ENCODE measurements around the gene CPO.

DNA sequence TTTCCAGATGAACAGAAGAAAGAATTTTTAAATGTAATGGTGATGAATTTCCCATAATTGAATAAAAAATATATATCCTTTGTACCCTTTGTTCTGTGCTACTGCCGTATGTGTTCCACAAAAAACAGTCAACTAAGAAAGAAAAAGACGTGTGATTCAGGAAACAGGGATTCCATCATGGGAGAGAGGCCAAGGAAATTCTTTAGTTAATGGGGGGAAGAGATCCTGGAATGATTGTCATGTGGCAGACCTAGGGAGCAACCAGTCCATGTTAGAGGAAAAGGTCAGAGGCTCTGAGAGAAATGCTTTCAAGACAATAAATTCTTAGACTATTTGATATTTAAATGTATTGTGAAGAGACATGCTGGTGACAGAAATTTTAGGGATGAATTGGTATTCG, 76.6 kb downstream of the CPO start:
- TF ChIP-seq POLR2AphosphoS5 (IDR thresholded peaks at IDR 0.05; ENCODE audit: low read depth, low read length) (no peak), POLR2A (IDR thresholded peaks at IDR 0.05; ENCODE audit: low read depth, low read length) (no peak)
